ENCODE results near the gene ZNF330. TPM values are rescaled to one million over a fixed set of nuclear protein-coding genes. Genes with fewer than 3 reads are reported as not detected.

ZNF330 gene
- polyA plus RNA-seq, 2 of the 4 experiments (the other 2 are of a cell fraction), result 34.9 to 45.0 TPM

DNA sequence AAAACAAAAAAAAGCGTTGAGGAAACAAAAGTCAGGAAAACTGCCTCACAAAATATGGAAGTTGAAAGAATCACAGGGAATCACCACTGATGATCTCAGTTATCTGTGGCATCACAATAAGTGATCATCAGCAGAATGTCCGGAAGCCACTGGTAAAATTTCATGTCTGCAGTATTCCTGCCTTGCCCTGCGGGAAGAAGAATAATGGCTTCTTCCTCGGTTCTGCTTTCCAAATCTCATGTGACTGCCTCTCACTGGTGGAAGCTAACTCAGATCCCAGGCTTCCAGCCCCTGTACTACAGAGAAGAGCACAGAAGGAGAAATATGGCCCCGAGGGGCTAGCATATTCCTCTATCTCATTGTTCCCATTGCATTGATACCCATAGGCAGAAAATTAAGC, 12.7 kb upstream of the ZNF330 start (continued):
- TF ChIP-seq EHF (CRISPR knock-in tag; IDR thresholded peaks at IDR 0.05) (no peak), MYC (IDR thresholded peaks at IDR 0.05; ENCODE audit: borderline replicate concordance, low read length) (no peak), KDM5A (IDR thresholded peaks at IDR 0.05) (no peak)

DNA sequence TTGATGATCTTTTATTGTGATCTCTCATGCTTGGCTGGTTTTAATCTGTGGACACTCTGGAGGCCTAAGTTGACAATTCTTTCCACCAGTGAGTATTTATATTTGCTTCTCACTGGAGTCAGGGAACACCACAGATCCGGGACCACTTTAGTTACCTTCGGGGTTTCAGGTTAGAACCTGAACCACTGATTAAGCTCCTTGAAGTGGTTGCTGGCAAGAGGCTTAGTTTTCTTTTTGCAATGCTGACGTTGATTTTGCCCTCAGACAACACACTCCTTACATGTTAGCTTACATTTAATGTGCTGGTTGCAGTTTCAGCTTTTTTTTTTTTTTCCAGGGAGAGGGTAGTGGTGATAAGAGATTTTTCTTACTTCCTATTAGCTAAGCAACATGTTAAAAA, 10.5 kb upstream of the ZNF330 start:
- no peaks in the 10 kb centered on the region for H3K4me1 ChIP-seq
- H3K4me3 ChIP-seq, result no peak overlapping the region
- ChIA-PET POLR2A (no interaction called here), CTCF (no interaction called here)
- TF ChIP-seq GATA3 (IDR thresholded peaks at IDR 0.05; ENCODE audit: borderline replicate concordance), result no peak
- TF ChIP-seq PHF8 (IDR thresholded peaks at IDR 0.05; ENCODE audit: borderline replicate concordance, low read depth), result no peak
- no peak for TF ChIP-seq CHD2 (IDR thresholded peaks at IDR 0.05; ENCODE audit: low read length, partially characterized antibody)
- TF ChIP-seq EP300 (IDR thresholded peaks at IDR 0.05), result no peak
- no peak for TF ChIP-seq BHLHE40 (IDR thresholded peaks at IDR 0.05; ENCODE audit: low read depth, low read length)
- no peak for TF ChIP-seq CEBPB (IDR thresholded peaks at IDR 0.05)
- TF ChIP-seq SMC3 (IDR thresholded peaks at IDR 0.05), result no peak
- TF ChIP-seq RCOR1 (IDR thresholded peaks at IDR 0.05; ENCODE audit: low read depth, low read length), result no peak
- no peak for TF ChIP-seq EHMT2 (IDR thresholded peaks at IDR 0.05; ENCODE audit: low read depth)
- TF ChIP-seq, protein P1, sequence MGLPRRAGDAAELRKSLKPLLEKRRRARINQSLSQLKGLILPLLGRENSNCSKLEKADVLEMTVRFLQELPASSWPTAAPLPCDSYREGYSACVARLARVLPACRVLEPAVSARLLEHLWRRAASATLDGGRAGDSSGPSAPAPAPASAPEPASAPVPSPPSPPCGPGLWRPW (IDR thresholded peaks at IDR 0.05), result no peak
- TF ChIP-seq RFX5 (IDR thresholded peaks at IDR 0.05), result no peak
- TF ChIP-seq MAZ (IDR thresholded peaks at IDR 0.05; ENCODE audit: borderline replicate concordance, low read depth, low read length), result no peak
- TF ChIP-seq KDM1A (IDR thresholded peaks at IDR 0.05; ENCODE audit: low read depth), result no peak
- TF ChIP-seq NFE2L2 (conservative IDR thresholded peaks at IDR 0.05; ENCODE audit: low read length), result no peak
- TF ChIP-seq ESRRA (IDR thresholded peaks at IDR 0.05; ENCODE audit: borderline replicate concordance, low read length), result no peak
- no peak for TF ChIP-seq ZNF302 (CRISPR knock-in tag; IDR thresholded peaks at IDR 0.05)
- no peak for TF ChIP-seq KDM5A (IDR thresholded peaks at IDR 0.05)
- no peak for TF ChIP-seq EHF (CRISPR knock-in tag; IDR thresholded peaks at IDR 0.05)
- TF ChIP-seq ZFP36 (IDR thresholded peaks at IDR 0.05; ENCODE audit: borderline replicate concordance, partially characterized antibody), result no peak
- DNase-seq (ENCODE audit: low read depth in 1 of 2, low spot score in 1 of 2), result no peak
- H3K27ac ChIP-seq, result no peak overlapping the region
- no peaks in the 10 kb centered on the region for H3K9me3 ChIP-seq
- FAIRE-seq, result no peak
- 13% methylated on average over 3 of the region's 3 CpGs for WGBS (ENCODE audit: missing lambda C conversion rate)
- H3K4me2 ChIP-seq, result no peak overlapping the region
- ATAC-seq, result no peak

DNA sequence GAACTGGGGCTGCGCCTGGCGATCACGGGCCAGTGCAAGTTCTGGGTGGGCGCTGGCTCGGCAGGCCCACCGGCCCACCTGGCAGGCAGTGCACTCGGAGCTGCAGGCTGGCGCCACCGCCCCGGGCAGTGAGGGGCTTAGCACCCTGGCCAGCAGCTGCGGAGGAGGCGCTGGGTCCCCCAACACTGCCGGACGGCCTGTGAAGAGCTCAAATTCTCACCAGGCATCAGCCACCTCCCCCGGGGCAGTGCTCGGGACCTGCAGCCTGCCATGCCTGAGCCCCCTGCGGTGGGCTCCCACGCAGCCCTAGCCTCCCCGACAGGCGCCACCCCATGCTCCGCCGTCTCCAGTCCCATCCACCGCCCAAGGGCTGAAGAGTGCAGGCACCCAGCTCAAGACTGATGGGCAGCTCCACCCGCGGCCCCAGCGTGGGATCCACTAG, 7.1 kb upstream of the ZNF330 start:
- Histone ChIP-seq H3K27ac (no peak overlapping the region), H3K9me3 (no peaks in the 10 kb centered on the region), H3K4me1 (no peaks in the 10 kb centered on the region), H3K4me2 (no peak overlapping the region), H3K4me3 (no peak overlapping the region)
- ATAC-seq (no peak), DNase-seq (ENCODE audit: low read depth in 1 of 2, low spot score in 1 of 2) (no peak), FAIRE-seq (no peak)
- CTCF ChIA-PET, result no interaction called here
- POLR2A ChIA-PET, result no interaction called here
- TF ChIP-seq HOXA7 (CRISPR knock-in tag; IDR thresholded peaks at IDR 0.05), result no peak
- TF ChIP-seq POLR2AphosphoS2 (conservative IDR thresholded peaks at IDR 0.05; ENCODE audit: low read length), result no peak
- TF ChIP-seq RNF2 (IDR thresholded peaks at IDR 0.05; ENCODE audit: borderline replicate concordance, low read depth), result no peak
- WGBS (ENCODE audit: missing lambda C conversion rate), result 76% methylated on average over 5 of the region's 26 CpGs

DNA sequence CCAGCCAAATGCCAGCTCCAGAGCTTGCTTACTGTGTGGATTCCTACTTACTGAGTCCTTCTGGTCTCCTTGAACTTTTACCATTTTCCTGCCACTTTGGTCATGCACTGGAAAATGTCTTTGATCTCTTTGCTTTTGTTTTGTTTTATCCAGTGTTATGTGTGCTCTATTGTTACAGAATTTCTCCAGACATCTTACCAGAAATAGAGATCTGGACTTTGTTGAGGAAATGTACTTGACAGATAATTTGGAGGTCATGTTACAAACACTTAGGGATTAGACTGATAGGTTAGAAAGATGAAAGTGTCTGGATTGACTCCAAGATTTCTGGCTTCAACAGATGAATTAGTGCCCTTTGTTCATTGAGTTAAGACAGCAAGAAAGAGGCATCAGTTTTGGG, 5.7 kb upstream of the ZNF330 start:
- POLR2A ChIA-PET, result no interaction called here
- no peak for TF ChIP-seq ZFP36 (IDR thresholded peaks at IDR 0.05; ENCODE audit: borderline replicate concordance, partially characterized antibody)
- TF ChIP-seq, protein P2, sequence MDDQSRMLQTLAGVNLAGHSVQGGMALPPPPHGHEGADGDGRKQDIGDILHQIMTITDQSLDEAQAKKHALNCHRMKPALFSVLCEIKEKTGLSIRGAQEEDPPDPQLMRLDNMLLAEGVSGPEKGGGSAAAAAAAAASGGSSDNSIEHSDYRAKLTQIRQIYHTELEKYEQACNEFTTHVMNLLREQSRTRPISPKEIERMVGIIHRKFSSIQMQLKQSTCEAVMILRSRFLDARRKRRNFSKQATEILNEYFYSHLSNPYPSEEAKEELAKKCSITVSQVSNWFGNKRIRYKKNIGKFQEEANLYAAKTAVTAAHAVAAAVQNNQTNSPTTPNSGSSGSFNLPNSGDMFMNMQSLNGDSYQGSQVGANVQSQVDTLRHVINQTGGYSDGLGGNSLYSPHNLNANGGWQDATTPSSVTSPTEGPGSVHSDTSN (IDR thresholded peaks at IDR 0.05), result no peak
- TF ChIP-seq, protein P3, sequence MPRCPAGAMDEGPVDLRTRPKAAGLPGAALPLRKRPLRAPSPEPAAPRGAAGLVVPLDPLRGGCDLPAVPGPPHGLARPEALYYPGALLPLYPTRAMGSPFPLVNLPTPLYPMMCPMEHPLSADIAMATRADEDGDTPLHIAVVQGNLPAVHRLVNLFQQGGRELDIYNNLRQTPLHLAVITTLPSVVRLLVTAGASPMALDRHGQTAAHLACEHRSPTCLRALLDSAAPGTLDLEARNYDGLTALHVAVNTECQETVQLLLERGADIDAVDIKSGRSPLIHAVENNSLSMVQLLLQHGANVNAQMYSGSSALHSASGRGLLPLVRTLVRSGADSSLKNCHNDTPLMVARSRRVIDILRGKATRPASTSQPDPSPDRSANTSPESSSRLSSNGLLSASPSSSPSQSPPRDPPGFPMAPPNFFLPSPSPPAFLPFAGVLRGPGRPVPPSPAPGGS (IDR thresholded peaks at IDR 0.05), result no peak
- TF ChIP-seq JUN (IDR thresholded peaks at IDR 0.05), result no peak
- TF ChIP-seq, protein P4, sequence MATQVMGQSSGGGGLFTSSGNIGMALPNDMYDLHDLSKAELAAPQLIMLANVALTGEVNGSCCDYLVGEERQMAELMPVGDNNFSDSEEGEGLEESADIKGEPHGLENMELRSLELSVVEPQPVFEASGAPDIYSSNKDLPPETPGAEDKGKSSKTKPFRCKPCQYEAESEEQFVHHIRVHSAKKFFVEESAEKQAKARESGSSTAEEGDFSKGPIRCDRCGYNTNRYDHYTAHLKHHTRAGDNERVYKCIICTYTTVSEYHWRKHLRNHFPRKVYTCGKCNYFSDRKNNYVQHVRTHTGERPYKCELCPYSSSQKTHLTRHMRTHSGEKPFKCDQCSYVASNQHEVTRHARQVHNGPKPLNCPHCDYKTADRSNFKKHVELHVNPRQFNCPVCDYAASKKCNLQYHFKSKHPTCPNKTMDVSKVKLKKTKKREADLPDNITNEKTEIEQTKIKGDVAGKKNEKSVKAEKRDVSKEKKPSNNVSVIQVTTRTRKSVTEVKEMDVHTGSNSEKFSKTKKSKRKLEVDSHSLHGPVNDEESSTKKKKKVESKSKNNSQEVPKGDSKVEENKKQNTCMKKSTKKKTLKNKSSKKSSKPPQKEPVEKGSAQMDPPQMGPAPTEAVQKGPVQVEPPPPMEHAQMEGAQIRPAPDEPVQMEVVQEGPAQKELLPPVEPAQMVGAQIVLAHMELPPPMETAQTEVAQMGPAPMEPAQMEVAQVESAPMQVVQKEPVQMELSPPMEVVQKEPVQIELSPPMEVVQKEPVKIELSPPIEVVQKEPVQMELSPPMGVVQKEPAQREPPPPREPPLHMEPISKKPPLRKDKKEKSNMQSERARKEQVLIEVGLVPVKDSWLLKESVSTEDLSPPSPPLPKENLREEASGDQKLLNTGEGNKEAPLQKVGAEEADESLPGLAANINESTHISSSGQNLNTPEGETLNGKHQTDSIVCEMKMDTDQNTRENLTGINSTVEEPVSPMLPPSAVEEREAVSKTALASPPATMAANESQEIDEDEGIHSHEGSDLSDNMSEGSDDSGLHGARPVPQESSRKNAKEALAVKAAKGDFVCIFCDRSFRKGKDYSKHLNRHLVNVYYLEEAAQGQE (IDR thresholded peaks at IDR 0.05), result no peak
- TF ChIP-seq, protein P5, sequence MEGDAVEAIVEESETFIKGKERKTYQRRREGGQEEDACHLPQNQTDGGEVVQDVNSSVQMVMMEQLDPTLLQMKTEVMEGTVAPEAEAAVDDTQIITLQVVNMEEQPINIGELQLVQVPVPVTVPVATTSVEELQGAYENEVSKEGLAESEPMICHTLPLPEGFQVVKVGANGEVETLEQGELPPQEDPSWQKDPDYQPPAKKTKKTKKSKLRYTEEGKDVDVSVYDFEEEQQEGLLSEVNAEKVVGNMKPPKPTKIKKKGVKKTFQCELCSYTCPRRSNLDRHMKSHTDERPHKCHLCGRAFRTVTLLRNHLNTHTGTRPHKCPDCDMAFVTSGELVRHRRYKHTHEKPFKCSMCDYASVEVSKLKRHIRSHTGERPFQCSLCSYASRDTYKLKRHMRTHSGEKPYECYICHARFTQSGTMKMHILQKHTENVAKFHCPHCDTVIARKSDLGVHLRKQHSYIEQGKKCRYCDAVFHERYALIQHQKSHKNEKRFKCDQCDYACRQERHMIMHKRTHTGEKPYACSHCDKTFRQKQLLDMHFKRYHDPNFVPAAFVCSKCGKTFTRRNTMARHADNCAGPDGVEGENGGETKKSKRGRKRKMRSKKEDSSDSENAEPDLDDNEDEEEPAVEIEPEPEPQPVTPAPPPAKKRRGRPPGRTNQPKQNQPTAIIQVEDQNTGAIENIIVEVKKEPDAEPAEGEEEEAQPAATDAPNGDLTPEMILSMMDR (IDR thresholded peaks at IDR 0.05), result no peak

More for the DNA sequence above, 5.7 kb upstream of the ZNF330 start:
- no peaks in the 10 kb centered on the region for H3K9me3 ChIP-seq
- no peaks in the 10 kb centered on the region for H3K4me1 ChIP-seq
- CTCF ChIA-PET, result no interaction called here
- H3K4me2 ChIP-seq, result no peak overlapping the region
- no peak overlapping the region for H3K27ac ChIP-seq
- H3K4me3 ChIP-seq, result no peak overlapping the region
- ATAC-seq (no peak), FAIRE-seq (no peak), DNase-seq (ENCODE audit: low read depth in 1 of 2, low spot score in 1 of 2) (no peak)
